ENCODE data around the gene NFYC. TPM values are rescaled to one million over a fixed set of nuclear protein-coding genes. Genes with fewer than 3 reads are reported as not detected.

The NFYC gene
- total and polyA plus RNA-seq, 2 experiments from 2014 or later, result 36.2 to 42.7 TPM

- peaks cover 100% of the 10 kb centered on the region for H3K79me2 ChIP-seq (replicated peaks; ENCODE audit: insufficient read depth)
- no peak for DNase-seq (ENCODE audit: low spot score)
- no peak overlapping the region for H3K4me3 ChIP-seq
- no peaks in the 10 kb centered on the region for H3K4me1 ChIP-seq (ENCODE audit: insufficient read depth)
- Mint-ChIP-seq H3K36me3 (ENCODE audit: low read depth) (peaks cover 14% of the 10 kb centered on the region; the same call in 2 of the 3 replicates), H3K4me1 (peaks cover 17% of the 10 kb centered on the region), H3K4me3 (no peak overlapping the region), H3K9me3 (no peaks in the 10 kb centered on the region), H3K27me3 (ENCODE audit: insufficient read depth, low read depth, poor library complexity) (peaks cover 5% of the 10 kb centered on the region), H3K27ac (no peak overlapping the region)
- TF ChIP-seq CTCF (conservative IDR thresholded peaks at IDR 0.05; ENCODE audit: low read depth in 2 of 2), result peak in 1 of 2 experiments; percentile 34; a peak in 2 of 4 replicates
- TF ChIP-seq ZNF462 (CRISPR knock-in tag; IDR thresholded peaks at IDR 0.05), result no peak
- TF ChIP-seq EZH2phosphoT487 (IDR thresholded peaks at IDR 0.05; ENCODE audit: unreplicated experiment), result no peak
- TF ChIP-seq CREB1 (CRISPR knock-in tag; IDR thresholded peaks at IDR 0.05; ENCODE audit: low read depth), result no peak
- no peak overlapping the region for H3K4me2 ChIP-seq
- no peaks in the 10 kb centered on the region for H3K36me3 ChIP-seq (ENCODE audit: insufficient read depth)
- H2AFZ ChIP-seq, result no peak overlapping the region
- no peaks in the 10 kb centered on the region for H3K9me2 ChIP-seq (ENCODE audit: insufficient read depth)
- H4K20me1 ChIP-seq (replicated peaks; ENCODE audit: insufficient read depth), result peaks cover 39% of the 10 kb centered on the region
- H3F3A ChIP-seq (replicated peaks; ENCODE audit: low read depth), result no peaks in the 10 kb centered on the region
- H3K27me3 ChIP-seq (ENCODE audit: insufficient read depth), result no peaks in the 10 kb centered on the region
- ATAC-seq, result no peak
- H3K27ac ChIP-seq (ENCODE audit: low read depth), result no peak overlapping the region
These were observed 31.1 kb downstream of the NFYC start for GRCh38 chr1:40722622-40723021.

All from GM23338 (cell line).